HG03175 (cell line): Measurements from ENCODE around the gene TXLNB.
A peak's percentile ranks its signal among the peaks of the same experiment; 100 is the strongest.

ENCODE experiments used
- ATAC-seq: cut with Tn5 transposase; IDR thresholded peaks from one replicate; pipeline ENCODE4 v1.9.1; 2021; ENCODE audit warnings: mild to moderate bottlenecking, moderate library complexity; ENCODE audit not compliant: unreplicated experiment

Gene TXLNB

DNA sequence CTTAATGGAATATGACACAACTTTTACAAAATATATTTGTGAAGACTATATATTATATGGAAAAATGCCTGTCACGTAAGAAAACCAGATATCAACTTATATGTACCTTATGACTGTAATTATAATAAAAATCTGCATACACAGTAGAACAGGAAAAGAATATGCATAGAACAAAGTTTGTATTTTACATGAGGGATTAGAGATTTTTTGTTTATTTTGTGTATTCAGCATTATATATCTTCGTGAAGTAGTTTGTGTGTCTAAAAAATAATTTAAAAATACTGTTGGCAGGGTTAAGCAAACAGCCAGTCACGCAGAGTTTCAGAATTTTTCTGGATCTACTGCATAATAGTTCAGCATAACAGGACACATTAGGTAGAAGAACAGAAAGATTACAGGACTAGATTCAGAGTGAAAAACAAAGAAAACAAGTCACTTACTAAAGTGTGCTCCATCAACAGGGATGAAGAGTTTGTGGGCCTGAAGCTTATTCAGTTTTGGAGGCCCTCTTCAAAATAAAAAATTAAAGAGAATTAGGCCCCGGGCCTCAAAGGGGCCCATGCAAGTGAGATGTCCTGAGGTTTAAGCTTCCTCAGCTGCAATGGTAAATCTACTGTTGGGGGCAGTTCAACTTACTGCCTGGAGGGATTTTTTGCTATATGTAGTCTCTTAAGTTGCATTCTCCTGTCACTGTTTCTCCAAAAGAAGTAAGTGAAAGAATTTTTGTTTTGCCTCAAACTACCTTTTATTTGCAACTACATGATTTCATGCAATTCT lies 16.3 kb downstream of the TXLNB start:
- ATAC-seq = no peak

DNA sequence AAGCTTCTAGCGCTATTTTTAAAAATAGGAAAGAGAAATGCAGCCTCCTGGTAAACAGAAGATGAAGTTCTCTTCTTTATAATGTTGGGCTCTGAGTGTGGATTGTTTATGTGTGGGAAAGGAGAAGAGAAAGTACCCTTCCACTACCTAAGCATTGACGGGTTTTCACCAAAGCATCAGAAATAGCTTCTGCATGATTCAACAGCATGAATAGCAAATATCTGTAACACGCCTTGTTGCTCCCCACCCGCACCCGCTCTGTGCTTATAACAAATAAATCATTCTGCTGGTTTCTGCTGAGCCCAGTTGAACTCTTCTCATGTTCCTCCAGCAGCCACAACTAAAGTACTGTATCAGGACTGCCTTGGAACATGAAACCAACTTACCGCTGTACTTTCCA lies 20.7 kb downstream of the TXLNB start:
- ATAC-seq = peak; percentile 75

DNA sequence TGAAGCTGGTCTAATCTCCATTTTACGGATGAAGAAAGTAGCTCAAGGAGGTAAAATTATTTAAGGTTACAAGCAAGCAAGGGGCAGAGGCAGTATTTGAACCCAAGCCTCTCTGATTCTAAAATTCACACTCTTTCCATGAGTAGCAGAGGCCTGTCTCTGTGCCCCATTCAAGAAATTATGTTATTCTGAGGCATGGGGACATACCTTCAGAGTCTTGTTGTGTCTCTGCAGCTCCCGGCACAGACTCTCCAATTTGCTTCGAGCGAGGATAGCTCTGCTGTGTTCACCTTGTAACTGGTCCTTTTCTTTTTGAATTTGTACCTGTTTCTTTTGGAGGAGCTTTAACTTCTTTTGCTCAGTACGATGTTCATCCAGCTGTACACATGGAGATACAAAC lies 21.5 kb downstream of the TXLNB start:
- ATAC-seq = peak; percentile 30

DNA sequence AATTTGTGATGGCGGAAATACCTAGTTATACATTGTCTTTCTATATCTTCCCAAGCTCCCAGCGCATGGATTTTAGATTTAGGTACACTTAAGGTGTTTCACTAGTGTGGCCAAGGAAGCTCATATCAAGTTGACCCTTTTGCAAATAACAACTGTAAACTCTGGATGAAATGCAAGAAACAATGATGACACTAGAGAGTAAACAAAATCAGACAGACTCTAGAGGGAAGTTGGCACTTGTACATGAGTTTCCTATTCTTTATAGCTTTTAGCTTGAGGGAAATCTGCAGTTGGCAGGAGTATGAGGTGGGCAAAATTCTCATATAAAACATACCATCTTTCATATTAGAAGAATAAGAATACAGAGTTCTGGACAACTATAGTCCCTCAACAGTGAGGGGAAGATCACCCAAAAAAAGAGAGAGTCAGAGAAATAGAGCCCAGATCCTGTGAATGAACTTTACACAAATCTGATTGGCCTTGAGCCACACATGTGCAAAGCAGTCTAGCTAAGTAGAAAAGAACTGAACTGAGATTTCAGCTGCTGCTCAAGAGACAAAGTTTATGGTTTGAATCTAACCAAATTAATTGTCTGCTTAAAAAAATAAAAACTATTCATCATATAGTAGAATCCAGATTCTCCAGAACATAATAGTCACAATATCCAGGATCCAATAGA lies 26.1 kb downstream of the TXLNB start:
- ATAC-seq = no peak

DNA sequence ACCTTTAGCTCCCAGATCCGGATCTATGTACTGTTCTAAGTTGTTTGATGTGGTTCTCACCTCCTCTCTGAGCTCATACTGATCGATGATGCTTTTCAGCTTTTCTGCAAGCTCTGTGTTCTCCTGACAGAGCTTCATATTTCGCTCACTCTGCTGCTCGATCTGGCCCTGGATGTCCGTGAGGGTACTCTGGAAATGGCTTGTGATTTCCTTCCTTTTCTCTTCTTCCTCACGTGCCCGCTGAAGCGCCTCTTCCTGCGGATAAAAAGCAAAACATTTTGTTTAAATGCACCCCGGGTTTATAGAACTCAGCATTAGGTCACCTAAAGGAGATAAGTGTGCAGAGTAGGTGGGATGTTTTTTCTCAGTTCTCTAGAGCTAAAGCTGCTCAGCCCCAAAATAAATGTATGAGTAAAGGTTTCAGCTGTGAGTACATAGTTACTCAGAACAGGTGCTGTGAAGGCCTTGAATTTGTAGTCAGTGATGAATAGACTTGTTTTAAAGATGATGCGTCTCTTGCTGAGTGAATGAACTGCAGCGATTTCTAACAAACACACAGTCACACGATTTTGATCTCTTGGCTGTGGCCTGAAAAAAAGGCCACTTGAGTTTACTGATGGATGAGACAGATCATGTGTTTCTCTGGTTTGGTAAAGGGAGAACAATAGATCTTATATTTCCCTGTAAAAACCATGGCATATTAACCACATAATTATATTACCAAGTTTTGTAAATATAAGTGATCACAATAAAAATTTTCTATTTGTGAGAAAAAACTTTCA lies 29.1 kb downstream of the TXLNB start:
- peak; percentile 92 for ATAC-seq

DNA sequence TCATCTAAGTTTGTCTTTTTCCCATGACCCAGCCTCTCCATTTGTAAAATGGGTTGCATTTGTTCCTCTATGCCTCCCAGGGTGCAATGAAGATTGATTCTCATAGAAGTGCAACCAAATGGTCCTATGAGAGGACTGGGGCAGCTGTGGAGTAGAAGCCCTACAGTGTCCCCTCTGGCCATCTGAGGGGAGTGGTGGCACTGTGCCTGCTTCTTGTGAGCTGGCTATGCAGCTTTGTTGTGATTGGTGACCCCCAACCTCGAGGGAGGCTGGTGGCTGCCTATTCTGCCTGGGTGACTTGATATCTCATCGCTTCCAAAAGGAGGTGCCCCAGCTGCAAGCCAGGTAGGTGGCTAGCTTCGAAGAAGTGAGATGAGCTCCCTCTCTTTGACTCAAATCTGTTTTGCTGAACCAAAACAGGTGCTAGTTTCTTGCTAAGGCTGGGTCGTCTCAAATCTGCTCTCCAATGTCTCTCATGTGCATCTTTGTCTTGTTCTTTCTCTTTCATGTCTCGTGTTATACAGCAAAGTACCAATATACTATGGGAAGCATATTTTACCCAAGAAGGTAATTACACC lies 33.9 kb downstream of the TXLNB start:
- no peak for ATAC-seq

DNA sequence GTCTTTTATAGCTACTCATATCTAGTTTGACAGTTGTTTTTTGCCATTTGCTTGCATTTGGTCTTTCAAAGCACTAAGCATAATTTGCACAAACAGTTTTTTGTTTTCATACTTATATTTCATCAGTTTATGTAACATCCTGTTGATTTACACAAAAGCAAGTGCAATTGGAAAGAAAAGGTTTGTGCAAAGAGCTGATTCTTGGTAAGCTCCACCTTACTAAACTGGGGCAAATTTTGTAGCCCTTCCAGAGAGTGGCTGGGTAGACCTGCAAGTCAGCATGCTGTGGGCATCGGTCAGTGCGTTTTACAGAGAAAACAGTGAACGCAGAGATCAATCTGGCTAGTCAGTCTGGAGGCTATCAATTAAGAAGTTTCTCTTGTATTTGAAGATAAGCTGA lies 34.5 kb downstream of the TXLNB start:
- ATAC-seq = no peak

DNA sequence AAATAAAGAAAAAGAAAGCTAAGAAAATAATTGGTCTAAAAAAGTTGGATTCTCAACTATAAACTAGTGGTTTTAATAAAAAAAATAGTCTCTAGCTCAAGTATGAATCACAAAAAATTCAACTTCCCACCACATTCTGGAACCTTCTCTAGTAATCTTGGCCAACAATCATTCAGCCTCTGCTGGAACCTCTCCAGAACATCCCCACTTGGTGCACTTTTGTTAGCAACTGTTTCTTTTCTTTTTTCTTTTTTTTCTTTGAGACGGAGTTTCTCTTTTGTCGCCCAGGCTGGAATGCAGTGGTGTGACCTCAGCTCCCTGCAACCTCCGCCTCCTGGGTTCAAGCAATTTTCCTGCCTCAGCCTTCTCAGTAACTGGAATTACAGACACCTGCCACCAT lies 35.7 kb downstream of the TXLNB start:
- no peak for ATAC-seq

DNA sequence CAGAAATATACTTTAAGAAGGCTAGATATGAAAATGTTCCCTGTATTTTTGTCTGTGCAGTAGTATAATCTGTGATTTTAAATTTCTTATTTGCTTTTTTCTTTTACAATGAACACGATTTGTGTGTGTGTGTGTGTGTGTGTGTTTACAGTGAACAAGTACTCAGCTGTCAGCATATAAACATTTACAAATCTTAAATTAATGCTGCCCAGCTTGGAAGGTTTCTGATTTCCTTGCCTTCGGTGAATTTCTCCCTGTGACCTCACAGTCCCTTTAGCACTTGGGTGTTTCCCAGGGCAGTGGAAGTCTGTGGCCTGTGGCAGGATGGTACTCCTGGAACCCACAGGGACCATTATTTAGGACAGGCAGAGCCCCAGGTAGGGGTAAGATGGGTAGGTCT lies 37.6 kb downstream of the TXLNB start:
- no peak for ATAC-seq

DNA sequence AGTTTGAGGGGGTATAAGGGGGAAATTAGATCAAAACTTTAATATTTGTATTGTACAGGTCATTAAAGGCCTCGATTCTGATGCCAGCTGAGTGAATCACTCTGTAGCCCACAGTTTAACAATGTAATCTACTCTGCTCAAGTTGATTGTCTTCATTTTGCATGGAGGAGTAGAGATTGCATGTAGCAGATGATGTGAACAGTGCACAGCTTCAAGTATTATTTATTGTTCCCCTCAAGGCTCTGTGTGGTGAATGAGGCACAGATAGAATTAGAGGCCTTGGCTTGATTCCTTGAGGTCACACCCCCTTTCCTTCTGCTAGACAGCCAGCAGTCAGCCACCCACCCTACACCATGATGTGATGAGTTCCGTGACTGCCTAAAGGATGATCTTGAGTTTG lies 38.1 kb downstream of the TXLNB start:
- ATAC-seq = no peak

DNA sequence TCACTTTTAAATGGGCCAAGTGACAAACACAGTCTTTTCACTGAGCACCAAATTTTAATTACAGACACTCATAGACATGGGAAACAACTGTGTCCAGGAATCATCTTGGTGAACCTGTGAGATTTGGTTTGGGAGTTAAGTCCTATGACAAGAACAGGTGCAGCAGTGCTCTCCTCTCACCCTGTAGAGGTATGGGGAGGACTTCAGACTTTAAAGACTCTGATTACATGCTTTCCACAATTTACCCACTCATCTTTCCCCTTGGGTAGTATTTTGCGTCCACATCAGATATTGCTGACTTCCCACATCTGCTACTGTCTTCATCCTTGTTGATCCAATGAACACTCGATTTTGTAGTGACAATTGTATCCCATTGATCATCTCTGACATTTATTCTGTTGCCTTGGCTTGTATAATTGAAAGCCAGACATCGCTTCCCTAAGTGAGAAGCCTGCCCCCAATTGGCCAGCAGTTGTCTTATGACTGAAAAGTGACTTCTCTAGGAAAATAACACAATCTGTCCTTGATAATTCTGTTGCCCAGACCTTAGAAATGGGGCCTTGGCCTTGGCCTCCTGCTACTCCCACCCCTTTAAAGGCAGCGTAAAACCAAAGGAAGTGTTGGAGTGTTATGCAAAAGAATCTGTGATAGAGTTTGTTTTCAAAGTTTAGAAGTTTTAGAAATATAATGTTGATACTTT lies 40.0 kb downstream of the TXLNB start:
- ATAC-seq = no peak

DNA sequence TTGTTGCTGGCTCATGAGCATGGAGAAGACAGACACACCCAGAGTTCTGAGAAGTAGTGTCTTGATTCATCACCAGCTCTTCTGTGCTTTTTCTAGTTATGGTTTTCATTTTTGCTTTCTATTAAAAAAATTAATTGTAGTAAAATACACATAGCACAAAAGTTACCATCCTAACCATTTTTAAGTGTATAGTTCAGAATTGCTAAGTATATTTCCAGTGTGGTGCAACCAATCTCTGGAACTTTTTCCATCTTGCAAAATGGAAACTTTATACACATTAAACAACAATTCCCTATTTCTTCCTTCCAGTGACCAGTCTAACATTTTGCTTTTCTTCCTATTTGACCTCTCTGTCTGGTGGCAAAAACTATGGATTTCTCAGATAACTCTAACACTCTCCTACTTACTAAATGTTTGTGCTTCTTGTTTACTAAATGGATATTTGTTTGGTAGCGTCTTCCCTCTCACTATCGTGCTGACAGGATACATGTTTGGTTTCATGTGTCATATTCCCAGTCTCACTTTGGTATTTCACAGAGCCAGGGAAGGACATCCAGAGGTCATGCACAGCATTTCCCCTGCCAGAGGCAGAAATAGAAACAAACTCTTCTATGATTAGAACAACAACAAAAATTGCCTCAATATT lies 40.6 kb downstream of the TXLNB start:
- peak; percentile 24 for ATAC-seq

DNA sequence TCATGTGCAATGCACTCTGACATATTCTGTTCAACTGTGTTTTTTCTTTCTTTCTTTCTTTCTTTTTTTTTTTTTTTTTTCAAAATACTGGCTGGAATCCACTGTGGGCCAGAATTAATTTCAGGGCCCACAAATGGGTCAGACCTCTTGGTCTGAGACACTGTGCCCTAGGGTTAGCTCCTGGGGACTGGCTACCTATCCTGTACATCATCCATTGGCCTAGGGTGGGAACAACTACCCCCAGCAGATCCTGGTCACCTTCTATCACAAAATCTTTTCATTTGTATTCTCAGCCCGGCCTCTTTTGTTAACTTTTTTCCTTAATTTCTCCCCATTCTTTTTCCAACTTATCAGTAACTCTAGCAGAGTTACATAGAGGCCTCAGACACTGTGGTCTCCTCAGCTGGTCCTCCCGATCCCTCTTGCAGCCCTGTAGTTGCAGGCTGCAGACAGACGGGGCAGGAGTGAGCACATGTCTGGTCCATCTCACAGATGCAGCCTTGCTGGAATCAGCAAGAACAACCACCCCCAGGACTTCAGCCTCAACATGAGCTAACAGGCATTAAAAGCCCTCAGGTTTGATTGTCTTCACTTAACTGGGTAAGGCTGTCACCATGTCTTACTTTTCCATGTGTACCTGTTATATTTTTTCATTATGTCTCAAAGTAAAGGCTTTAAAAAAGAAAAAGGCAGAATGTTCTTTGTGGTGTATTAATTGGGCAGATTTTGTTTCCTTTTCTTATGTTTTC lies 41.3 kb downstream of the TXLNB start:
- peak; percentile 98 for ATAC-seq

DNA sequence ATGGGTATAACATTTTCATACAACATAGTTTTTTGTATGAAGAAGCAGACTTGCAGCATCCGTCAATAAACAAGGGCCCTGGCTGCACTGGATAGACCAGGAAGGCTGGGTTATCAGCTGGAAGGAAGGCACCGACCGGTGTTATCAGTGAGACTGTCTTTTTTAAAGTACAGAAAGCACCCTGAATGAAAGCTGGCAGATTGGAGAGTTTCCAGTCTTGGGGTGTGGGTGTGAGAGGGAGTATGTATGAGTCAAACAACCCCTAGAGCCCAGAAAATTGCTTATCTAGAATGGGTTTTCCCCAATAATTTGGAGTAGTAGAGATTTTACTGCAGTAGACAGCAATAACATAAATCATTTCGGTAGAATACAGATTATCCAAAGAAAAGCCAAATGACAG lies 42.4 kb downstream of the TXLNB start:
- ATAC-seq = no peak

DNA sequence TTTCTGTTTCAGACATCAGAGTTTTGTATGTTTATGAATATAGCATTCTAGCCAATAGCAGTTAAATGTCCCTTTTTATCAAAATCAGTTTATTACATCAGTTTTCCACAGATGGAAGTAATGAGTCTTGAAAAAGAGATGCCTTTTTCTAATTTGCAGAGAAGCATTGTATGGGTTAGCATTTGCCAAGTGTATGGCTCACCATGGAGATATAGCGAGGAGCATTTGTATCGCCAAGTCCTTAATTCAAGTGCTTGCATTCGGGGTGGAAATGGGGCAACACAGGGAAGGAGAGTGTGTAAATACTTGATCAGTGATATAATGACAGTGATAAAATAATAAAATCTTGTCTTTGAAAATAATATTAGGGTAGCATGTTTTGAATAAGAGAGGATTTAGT lies 42.9 kb downstream of the TXLNB start:
- no peak for ATAC-seq

DNA sequence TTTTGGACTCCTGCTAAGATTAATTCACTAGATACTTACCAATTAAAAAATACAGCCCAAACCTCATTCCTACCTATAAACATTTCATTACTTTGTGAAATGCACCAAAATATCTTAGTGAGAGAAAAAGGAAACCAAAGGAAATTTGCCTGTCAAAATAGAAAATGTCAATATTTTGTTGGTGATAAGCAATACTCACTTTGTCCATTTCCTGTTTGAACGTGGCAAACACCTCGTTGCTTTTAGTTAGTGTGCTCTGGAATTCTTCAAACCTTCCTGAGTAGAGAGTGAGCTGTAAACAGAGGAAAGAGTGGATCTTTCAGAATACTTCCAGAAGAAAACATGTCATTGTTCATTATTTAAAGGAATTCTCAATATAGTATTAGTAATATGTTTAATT lies 44.2 kb downstream of the TXLNB start:
- no peak for ATAC-seq

DNA sequence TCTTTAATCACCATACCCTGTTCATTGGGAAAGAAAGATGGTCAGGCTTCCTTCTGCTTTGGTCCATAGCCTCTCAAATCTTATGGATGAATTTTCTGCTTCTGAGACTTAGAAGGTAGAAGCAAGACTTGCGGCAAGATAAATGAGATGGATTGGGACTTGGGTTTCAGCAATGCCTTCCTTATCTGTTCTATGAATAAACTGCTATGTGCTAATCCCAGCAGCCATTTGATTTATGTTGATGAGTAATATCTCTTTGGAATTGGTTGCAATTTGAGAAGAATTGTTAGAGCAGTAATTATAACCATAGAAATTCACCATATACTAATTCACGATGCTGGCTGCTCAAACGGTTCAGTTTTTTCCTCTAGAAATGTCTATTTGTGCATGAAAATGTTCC lies 48.3 kb downstream of the TXLNB start:
- no peak for ATAC-seq

DNA sequence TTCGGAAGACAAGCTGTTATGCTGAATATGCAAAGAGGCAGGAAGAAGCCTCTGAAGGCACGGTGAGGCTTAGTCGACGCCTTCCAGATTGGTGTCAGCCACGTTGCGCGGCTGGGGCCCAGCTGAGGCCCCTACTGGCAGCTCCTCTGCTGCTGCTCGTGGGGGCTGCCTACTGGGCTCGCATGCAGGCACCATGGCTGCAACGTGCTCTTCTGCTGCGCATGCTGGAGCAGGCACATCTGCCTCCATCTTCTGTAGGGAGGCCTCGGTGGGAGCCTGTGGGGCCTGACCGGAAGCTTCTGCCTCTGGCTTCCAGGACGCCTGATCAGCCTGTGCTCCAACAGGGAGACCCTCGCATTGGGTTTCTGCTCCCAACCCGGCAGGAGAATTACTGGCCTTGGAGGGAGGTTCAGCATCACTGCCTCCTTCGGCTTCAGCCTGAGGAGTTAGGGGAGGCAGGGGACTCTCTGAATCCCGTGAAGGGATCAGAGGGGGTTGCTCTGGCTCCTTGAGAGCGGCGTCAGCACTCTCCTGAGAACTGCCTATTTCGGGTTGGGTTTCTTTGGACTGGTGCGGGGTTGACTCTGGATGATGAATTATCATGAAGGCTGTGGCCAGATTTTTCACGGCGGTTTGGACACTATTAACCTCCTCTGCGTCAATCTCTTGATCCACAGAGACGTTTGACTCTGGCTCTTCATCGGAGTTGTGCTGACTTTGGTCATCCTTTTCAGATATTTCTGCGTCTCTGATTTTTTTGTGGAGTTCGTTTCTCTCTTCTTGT lies 49.1 kb downstream of the TXLNB start:
- no peak for ATAC-seq
